Limb (tissue), 2 donors: Measurements from ENCODE around the gene CHN2.

Source experiments
- DNase-seq, 2 donors: peaks; one replicate each; pipeline ENCODE4 v3.0.0-alpha.2; 2016; ENCODE audit errors: extremely low spot score in 2 of 2

CHN2 gene

DNA sequence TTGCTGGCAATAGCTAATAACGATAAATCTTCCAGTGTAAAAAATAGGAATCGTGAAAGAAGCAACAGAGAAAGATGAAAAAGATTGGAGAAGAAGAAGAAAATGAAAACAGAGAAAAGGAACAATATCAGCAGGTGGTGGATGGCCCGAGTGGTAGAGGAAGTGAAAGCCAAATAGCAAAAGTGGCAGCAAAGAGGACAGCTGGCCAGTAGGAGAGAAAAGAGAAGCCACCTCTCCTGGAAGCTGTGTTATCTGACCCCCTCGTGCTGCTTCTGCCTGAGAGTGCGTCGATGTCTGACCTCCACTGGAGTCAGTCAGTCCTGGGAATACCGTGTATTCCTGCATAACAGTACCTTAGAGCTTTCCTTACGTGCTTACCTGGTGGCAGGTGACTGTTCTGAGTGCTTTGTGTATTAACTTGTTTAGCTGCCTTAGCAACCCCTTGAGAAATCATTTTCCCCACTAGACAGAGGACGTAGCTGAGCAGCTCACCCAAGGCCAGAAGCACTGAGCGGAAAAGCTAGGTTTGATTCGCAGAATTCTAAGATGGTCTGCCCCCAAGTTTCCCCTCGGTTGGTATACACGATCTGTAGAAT, 88.3 kb downstream of the CHN2 start:
- DNase-seq, result no peak

DNA sequence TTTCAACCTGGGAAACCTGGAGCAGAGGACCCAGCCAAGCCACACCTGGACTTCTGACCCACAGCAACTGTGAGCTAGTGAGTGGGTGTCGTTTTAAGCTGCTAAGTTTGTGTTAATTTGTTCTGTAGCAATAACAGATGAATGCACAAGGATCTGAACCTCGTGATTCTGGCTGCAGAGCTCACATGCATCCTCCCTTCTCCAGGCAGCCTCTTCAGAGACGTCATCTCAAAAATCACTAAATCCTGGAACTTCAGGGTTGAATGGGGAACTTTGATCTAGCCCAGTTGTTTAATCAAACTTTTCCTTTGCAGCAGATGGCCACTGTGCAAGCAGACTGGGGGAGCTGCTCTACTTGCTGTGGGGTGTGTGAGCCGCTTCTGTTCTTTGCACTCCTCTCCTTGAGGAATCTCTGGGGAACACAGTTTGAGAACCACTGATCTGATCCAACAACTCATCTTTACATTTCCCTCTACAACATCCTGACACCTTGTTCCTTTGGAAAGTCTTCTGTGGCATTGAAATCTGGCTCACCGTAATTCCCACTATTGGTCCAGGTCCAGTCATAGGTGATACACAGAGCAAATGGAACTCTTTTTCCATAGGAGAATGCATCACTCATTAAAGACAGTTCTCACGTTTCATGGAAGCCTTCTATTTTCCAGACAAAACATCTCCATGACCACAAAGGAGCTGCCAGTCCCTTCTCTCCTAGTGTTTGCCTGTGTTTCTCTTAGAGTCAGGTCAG, 90.3 kb downstream of the CHN2 start:
- DNase-seq, result no peak

DNA sequence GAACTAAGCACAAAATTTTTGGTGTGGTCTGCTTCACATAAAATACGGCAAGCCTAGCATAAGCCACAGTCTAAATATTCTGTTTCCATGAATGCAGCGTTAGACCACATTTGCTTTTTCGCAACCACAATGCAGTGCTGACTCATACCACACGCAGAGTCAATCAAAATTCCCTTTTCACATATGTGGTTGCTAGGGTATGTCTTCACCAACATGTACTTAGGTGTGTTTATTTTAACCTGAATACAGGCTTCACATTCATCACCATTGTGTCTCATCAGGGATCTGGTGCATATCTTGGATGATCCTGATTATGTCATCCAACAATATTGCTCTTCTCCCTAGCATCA, 90.8 kb downstream of the CHN2 start:
- peak in 1 of 2 donors; percentile 45 for DNase-seq

DNA sequence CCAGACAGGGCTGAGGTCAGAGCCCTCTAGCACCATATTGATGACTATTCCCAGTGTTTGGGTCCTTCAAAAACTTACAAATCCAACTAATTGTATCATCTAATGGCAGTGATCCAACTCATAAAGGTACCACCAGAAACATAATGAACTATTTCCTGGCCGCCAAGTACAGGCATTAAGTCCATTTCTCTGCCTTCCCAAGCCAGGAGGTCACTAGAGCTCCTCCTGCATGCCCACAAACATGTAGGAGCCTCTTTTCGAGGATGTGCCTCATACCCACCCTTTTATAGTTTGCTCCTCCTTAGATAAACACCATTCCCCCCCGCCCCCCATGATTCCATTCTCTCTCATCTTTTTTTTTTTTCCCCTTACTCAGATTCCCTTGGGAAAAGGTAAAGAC, 91.3 kb downstream of the CHN2 start:
- no peak for DNase-seq

DNA sequence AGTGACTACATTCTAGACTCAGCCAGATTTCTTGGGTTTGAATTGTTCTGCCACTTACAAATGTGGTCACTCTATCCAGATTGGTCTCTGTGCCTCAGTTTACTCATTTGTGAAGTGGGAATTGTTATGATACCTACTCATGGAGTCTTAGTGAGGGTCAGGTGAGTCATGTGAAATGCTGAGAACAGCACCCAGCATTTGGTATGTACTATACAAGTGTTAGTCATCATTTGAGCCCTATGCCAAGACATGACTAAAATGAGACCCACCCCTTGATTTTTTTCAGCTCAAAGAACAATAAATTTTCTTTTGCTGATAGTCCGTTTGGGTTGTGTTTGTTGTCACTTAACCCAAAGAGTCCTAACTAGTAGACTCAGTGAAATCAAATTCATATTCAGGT, 92.8 kb downstream of the CHN2 start:
- DNase-seq, result no peak

DNA sequence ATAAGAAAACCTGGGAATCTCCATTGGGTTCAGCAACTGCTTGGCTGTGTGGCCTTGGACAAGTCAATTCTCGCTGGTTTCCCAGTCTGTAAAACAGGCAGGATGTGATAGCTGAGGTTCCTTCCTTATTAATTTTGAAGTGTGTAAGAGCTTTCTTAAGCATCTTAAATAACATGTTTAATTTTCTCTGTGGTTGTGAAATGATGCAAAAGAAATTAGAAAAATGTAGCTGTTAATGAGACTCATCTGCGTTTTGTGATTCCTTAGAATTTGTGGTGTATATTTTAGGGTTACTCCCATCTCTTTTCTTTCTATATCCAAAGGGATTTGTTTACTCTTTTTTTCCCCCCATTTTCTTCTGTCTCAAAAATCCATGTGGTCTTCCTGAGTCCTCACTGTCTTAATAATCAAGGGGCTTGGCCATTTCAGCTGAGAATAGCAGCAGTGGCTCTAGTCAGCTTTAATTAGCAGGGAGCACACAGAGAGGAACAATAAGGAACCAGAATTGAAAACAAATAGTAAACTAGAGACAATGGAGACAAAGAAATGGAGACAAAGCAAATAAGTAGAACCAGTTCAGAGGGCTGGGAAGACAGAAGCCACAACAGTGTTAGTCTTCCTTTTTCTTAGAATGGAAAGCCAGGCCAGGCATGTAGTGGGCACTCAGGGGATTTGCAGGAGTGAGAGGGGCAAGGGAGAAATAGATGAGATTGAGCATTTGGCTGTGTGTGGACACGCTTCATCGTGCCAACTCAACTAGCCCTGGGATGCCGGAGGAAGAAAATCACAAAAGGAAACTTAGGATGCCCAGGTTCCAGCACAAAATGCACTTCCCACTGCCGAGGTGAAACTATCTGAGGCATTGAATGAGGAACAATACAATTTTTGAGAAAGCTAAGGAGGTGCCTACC, 93.9 kb downstream of the CHN2 start:
- no peak for DNase-seq

DNA sequence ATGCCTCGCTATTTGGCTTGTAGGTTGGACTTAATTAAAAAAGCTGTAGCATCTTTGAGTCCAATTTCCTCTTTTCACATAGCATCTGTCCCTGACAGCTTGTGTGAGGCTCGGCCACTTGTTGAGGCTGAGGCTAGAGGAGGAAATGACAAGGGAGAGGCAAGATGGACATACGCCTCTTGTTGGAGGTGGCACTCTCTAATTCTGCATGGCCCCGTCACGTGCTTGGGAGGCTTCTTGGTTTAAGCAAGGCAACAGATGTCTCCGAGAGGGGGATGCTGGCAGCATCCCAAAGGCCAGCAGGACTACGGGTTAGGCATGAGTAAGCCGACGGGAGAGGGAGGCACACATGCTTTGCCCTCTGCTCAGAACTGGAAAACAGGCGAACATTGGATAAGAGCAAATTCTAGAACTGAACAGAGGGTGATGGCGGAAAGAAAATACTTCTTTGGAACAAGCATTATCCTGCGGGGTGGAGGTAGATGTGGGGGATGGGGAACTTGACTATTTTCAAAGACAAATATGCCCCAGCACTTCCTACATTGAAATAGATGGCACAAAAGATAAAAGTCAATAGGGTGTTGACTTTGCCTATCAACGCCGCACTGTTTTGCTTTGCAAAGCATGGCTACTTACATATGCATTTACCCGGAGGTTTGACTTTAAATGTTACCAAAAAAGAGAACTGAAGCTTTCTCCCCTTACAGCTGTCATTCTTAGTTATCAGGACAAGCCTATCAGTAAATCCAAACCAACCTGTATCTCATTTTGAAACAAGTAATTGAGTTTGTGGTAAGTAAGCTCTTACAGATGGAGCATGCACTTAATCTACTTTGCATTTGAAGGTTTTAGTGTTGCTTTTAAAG, 94.8 kb downstream of the CHN2 start:
- peak; percentile 31 to 65 for DNase-seq

DNA sequence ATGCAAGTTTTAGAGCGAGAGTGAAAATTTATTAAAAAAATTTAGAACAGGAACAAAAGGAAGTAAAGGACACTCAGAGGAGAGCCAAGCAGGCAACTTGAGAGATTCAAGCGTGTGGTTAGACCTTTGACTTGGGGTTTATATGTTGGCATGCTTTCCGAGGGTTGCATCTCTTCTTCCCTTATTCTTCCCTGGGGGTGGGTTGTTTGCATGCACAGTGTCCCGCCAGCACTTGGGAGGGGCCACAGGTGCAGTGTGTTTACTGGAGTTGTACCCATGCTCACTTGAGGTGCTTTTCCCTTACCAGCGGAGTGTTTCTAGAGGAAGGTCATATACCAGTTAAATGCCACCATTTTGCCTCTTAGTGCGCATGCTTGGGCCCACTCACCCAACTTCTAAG, 96.3 kb downstream of the CHN2 start:
- no peak for DNase-seq

DNA sequence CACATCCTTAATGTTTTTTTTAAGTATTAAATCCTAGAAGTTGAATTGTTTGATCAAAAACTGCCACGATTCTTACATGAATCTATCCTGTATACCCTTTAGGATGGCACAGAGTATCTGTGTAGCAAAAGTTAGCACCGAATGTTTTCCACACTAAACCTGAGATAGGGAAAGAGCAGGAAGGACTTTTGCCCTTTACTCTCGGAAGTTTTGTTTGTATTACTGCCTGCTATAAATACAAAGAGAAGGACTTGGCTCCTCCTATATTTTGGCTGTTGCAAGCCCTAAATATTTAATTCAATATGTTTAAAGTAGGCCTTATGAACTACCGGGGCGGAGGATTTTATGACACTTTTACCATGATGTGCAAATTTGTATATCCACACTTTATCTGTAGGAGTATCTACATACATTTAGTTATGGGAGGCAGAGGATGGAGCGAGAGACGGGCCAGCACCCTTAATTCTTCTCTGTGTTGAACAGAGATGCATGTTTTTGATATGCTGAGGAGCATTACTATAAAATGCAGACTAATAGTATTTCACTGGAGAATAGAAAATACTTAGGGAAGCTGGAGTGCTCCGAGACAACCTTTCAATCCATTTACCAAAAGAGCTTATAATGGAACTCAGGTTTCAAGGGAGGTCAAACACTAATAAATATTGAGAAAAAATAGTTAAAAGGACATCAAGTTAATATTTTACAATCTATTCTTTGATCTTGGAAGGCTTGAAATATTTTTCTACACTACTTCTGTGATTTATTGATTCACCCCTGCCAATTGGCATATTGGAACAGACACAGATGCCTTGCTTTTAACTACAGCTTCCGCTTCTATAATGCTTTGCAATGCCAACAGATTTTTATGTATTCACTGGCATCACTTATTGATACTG, 97.4 kb downstream of the CHN2 start:
- DNase-seq, result no peak

DNA sequence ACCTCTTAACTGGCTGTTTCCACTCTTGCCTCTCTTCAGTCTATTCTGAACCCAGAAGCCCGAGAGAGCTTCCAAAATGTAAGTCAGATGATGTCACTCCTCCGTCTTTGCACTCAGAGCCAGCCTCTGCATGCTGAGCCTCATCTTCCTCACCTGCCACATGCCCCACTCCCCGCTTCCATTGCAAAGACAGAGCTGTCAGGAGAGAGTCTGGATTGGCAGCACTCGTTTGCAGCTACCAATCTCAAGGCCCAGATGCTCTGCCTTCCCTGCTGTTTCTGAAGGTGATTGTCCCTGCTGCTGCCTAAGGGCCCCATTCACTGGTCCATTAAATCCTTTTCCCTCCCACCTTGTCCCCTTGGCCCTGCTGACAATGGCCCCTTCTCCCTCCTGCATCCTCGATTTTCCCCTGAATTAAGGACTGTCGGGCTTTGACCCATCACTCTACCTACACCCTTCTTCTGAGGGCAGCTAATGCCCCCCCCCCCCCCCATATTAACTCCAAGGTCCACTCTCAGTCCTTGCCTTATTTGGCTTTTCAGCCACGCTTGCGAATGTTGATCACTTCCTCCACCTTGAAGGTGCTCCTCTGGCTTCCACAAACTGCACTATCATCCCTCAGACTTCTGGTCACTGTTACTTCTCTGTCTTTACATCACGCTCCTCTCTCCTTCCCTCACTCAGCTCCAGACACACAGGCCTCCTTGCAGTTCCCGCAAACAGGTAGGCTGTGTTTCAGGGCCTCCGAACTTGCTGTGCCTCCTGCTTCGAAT, 98.5 kb downstream of the CHN2 start:
- DNase-seq, result no peak

DNA sequence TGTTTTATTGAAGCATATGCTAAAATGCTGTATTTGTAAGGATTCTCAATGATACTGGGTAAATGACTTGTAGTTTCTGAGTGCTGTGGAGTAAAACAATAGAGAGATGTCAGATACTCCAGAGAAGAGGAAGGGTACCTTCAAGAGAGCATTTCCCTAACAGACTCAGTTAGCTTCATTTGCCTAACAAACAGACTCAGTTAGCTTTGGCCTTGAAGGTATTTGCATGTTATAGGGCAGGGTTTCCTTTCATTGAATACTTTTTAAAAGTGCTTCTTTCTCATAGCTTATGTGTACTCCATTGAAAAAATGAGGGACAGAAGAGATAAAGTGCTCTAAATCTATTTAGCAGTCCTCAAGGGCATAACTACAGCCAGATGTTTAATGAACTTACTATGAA, 101.8 kb downstream of the CHN2 start:
- DNase-seq, result no peak

DNA sequence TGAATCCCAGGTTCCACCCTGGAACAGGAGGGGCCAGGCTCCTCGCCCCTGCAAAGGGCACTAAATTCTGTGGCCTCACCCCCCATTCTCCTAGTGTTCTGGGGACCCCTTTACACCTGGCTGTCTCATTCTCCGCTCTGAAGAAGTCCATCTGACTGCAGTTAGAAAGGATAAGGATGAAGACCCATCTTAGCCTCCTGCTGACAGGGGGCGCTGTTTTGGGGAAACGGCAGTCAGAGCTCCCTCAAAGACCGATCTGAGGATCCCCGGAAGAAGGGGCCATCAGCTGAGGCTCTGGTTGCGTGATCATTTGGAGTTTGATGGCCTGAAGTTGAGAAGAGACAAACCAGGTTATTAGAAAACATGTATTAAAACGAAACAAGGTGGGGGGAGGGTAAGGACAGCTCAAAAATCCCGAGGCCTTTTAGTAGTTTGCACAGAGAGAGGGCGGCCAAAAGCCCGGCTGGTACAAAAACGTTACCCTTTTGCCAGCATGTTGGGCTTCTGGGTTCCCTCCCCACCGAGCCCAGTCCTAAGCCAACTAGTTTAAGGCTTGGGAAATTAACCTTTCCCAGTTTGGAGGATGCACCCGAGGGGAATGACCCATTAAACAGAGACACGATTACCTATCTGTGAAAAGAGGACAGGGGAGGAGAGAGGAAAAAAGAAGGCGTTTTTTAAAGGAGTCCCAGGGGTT, 102.8 kb downstream of the CHN2 start:
- DNase-seq, result no peak

DNA sequence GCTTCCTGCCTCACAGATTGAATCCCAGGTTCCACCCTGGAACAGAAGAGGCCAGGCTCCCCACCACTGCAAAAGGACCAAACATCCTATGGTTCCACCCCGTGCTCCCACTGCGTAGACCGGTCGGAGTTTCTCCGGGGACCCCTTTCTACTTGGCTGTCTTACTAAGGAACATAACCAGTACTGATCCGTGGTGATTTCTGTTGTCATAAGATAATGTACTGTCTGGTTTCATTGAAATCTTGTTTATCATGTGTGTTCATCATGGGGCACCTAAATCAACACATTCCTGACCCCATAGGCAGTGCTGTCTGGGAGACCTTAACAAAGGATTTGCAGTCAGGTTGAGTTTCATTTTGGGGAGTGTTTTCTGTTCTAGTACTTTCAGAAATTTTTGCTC, 104.5 kb downstream of the CHN2 start:
- no peak for DNase-seq

DNA sequence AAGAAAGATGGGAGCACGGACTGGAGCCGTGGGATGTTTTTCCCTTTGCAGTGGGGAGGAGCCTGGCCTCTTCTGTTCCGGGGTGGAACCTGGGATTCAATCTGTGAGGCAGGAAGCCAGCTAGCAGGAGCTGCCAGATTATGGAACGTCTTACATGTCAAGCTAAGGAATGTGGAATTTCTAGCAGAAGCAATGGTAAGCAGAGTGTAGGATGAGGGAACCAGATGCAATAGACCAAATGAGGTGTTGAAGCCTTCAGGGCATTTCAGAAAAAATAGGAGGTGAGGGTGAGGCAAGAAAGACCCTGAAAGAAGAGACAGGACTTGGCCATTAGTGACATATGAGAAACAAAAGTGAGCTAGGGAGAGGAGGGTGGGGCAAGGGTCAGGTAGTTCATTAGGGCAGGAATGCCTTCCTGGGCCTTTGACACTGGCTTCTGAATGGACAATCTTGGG, 105.5 kb downstream of the CHN2 start:
- DNase-seq, result no peak

DNA sequence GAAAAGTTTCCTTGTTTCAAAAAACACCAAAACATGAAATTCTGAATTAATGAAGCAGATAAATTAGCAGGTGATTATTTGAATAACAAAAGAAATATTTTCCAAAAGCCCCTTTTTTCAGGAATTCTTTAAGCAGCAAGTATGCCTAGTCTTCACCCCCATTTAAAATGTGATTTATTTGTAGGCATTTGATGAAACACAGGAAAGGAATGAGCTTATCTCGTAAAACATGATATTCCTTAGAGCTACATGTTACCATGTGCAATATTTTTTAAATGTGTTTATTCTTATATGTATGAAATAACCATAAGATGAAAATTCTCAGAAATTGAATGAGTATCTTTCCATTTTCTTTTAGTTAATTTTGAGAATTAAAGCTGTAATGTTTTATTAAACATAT, 106.1 kb downstream of the CHN2 start:
- DNase-seq, result no peak

DNA sequence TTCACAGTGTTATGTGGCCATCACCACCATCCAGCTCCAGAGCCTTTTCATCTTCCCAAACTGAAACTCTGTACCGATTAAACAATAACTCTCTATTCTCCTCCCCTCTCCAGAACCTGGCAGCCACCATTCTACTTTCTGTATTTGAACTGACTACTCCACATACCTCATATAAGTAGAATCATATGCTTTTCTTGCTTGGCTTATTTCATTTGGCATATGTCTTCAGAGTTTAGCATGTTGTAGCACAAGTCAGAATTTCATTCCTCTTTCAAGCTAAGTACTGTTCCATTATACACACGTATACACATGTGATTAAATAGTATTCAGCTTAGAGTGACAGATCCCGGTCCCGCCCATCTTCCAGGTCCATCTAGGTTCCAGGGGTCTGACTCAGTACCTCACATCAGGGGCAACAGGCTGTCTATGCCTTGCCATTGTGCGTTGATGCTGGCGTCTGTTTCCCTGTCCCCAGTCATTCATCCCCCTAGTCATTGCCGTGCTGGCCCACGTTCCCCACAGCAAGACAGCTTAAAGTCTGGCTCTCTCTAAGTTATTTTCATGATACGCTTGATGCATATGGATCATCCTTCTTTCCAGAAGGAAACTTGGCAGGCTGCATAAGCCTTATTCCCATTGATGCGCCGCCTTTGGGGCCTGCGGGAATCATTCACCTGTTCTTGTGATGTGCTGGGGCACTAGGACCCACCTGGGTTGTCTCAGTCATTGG, 108.3 kb downstream of the CHN2 start:
- no peak for DNase-seq

DNA sequence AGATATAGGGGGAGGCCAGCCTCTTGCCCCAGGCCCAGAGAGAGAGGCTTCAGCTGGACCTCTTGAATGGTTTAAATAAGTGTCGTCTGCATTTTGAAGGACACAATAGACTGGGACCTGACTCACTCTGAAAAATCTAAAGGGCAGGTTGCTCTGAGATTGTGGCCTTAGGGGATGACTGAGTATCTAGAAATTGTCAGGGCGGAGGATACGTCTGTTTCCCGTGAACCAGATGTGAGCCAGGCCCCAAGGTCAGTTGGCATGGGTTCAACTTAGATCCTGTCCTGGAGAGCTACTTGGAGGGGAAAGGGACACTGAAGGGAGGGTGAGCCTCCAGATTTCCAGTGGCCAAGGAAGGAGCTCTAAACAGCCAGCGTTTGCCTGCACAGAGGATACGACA, 110.2 kb downstream of the CHN2 start:
- no peak for DNase-seq

DNA sequence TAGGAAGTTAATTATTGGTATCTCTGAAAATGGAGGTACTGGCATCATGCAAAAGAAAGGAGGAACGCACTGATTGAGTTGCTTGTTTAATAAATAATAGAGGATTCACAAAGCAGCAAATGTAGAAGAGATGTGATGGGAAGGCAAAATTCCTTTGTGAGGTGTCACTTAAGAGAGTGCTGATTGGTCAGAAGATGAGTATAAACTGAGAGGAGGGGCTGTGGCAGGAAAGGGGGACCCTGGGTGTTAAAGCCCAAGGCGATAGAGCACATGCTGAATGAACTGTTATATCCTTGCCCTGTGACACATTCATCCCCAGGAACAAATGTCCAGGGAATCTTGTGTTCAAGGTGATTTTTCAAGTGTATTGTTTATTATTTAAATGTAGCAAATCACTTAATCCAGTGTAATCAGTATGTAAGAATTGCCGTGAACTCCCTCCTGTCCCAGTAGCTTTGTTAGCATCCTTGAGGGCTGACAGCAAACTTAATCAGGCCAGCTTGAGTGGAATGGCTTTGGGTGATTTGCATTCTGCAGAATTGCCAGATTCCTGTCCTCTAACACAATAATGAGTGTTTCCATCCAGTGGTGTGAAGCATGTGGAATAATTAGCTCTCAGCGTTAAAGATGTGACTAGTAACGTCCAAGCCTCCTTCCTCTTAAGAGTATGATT, 111.9 kb downstream of the CHN2 start:
- no peak for DNase-seq
